ENCODE measurements around the gene EVA1A. TPM values are rescaled to one million over a fixed set of nuclear protein-coding genes. Genes with fewer than 3 reads are reported as not detected.

Gene EVA1A
- total RNA-seq, 1 donor from 2014 or later: 19.0 TPM

GRCh38 chr2:75605770-75606529, 45.2 kb upstream of the EVA1A start:
- Histone ChIP-seq H3K27me3 (ENCODE audit: insufficient read depth, low read length) (no peaks in the 10 kb centered on the region), H3K36me3 (ENCODE audit: insufficient read depth, low read length) (no peaks in the 10 kb centered on the region), H3K4me3 (ENCODE audit: insufficient read depth, low read depth, low read length) (peak overlapping the region; percentile 42), H3K9ac (ENCODE audit: low read length) (peak overlapping the region; percentile 85), H3K27ac (ENCODE audit: low read depth, low read length) (peak overlapping the region; percentile 98), H3K4me1 (ENCODE audit: insufficient read depth, low read length) (peaks cover 61% of the 10 kb centered on the region), H2AFZ (ENCODE audit: low read depth, low read length) (no peak overlapping the region), H3K9me3 (ENCODE audit: insufficient read depth, low read depth, low read length) (no peaks in the 10 kb centered on the region), H4K20me1 (ENCODE audit: insufficient read depth, low read length) (no peaks in the 10 kb centered on the region), H3K79me2 (ENCODE audit: insufficient read depth, low read length) (no peaks in the 10 kb centered on the region), H3K4me2 (ENCODE audit: low read length) (peak overlapping the region; percentile 73)
- Mint-ChIP-seq H3K36me3 (ENCODE audit: low read depth, unreplicated experiment) (peaks cover 2% of the 10 kb centered on the region), H3K27me3 (ENCODE audit: low read depth, unreplicated experiment) (peaks cover 3% of the 10 kb centered on the region), H3K4me3 (ENCODE audit: unreplicated experiment) (peak overlapping the region; percentile 21), H3K9me3 (ENCODE audit: unreplicated experiment) (no peaks in the 10 kb centered on the region), H3K4me1 (ENCODE audit: low read depth, unreplicated experiment) (peaks cover 52% of the 10 kb centered on the region), H3K27ac (ENCODE audit: unreplicated experiment) (peak overlapping the region; percentile 43)
- peak; percentile 99 for FAIRE-seq
- TF ChIP-seq EZH2 (IDR thresholded peaks at IDR 0.05; ENCODE audit: insufficient read depth, low read length): no peak
- TF ChIP-seq, protein P1, sequence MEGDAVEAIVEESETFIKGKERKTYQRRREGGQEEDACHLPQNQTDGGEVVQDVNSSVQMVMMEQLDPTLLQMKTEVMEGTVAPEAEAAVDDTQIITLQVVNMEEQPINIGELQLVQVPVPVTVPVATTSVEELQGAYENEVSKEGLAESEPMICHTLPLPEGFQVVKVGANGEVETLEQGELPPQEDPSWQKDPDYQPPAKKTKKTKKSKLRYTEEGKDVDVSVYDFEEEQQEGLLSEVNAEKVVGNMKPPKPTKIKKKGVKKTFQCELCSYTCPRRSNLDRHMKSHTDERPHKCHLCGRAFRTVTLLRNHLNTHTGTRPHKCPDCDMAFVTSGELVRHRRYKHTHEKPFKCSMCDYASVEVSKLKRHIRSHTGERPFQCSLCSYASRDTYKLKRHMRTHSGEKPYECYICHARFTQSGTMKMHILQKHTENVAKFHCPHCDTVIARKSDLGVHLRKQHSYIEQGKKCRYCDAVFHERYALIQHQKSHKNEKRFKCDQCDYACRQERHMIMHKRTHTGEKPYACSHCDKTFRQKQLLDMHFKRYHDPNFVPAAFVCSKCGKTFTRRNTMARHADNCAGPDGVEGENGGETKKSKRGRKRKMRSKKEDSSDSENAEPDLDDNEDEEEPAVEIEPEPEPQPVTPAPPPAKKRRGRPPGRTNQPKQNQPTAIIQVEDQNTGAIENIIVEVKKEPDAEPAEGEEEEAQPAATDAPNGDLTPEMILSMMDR (IDR thresholded peaks at IDR 0.05; ENCODE audit: insufficient read depth, low read depth, low read length): peak; percentile 49
- DNase-seq (ENCODE audit: low read depth): peak; percentile 99

DNA sequence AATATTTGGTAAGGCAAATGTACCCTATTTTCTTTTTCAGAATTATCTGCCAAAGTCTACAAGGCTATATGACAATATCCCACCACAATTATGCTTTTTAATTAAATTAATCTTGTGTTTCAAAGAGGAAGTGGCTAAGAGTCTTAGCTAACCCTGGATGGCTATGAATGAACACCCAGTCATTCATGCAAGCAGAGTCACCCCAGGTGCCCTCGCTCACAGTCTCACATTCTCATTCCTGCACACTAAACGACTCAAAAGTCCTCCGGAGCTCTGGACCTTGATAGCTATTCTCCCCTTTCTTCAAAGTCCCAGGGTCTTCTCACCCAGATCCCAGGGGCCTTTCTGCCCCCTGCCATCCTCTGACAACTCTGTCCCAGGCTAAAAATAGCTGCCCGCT, 43.7 kb upstream of the EVA1A start:
- H3K27ac ChIP-seq (ENCODE audit: low read depth, low read length): peak overlapping the region; percentile 98
- Mint-ChIP-seq H3K4me1 (ENCODE audit: low read depth, unreplicated experiment) (peaks cover 57% of the 10 kb centered on the region), H3K27ac (ENCODE audit: unreplicated experiment) (no peak overlapping the region), H3K27me3 (ENCODE audit: low read depth, unreplicated experiment) (peaks cover 3% of the 10 kb centered on the region), H3K9me3 (ENCODE audit: unreplicated experiment) (no peaks in the 10 kb centered on the region), H3K4me3 (ENCODE audit: unreplicated experiment) (no peak overlapping the region), H3K36me3 (ENCODE audit: low read depth, unreplicated experiment) (peaks cover 2% of the 10 kb centered on the region)
- no peaks in the 10 kb centered on the region for H3K36me3 ChIP-seq (ENCODE audit: insufficient read depth, low read length)
- H2AFZ ChIP-seq (ENCODE audit: low read depth, low read length): no peak overlapping the region
- peaks cover 69% of the 10 kb centered on the region for H3K4me1 ChIP-seq (ENCODE audit: insufficient read depth, low read length)
- peak overlapping the region; percentile 73 for H3K4me2 ChIP-seq (ENCODE audit: low read length)
- no peaks in the 10 kb centered on the region for H3K9me3 ChIP-seq (ENCODE audit: insufficient read depth, low read depth, low read length)
- peak; percentile 48 for DNase-seq (ENCODE audit: low read depth)
- peak overlapping the region; percentile 9 for H3K9ac ChIP-seq (ENCODE audit: low read length)
- no peak overlapping the region for H3K4me3 ChIP-seq (ENCODE audit: insufficient read depth, low read depth, low read length)
- no peaks in the 10 kb centered on the region for H3K27me3 ChIP-seq (ENCODE audit: insufficient read depth, low read length)
- peak; percentile 67 for FAIRE-seq
- H4K20me1 ChIP-seq (ENCODE audit: insufficient read depth, low read length): no peaks in the 10 kb centered on the region
- H3K79me2 ChIP-seq (ENCODE audit: insufficient read depth, low read length): no peaks in the 10 kb centered on the region
- TF ChIP-seq EZH2 (IDR thresholded peaks at IDR 0.05; ENCODE audit: insufficient read depth, low read length): no peak
- TF ChIP-seq, protein P1 (IDR thresholded peaks at IDR 0.05; ENCODE audit: insufficient read depth, low read depth, low read length): no peak

GRCh38 chr2:75603477-75603876, 42.7 kb upstream of the EVA1A start:
- H3K27ac ChIP-seq (ENCODE audit: low read depth, low read length): peak overlapping the region; percentile 59
- TF ChIP-seq, protein P1 (IDR thresholded peaks at IDR 0.05; ENCODE audit: insufficient read depth, low read depth, low read length): no peak
- TF ChIP-seq EZH2 (IDR thresholded peaks at IDR 0.05; ENCODE audit: insufficient read depth, low read length): no peak
- H3K4me1 Mint-ChIP-seq (ENCODE audit: low read depth, unreplicated experiment): peaks cover 54% of the 10 kb centered on the region
- DNase-seq (ENCODE audit: low read depth): no peak
- H3K9me3 Mint-ChIP-seq (ENCODE audit: unreplicated experiment): no peaks in the 10 kb centered on the region
- H3K4me2 ChIP-seq (ENCODE audit: low read length): no peak overlapping the region
- no peak overlapping the region for H3K4me3 Mint-ChIP-seq (ENCODE audit: unreplicated experiment)
- H3K9me3 ChIP-seq (ENCODE audit: insufficient read depth, low read depth, low read length): no peaks in the 10 kb centered on the region
- H3K9ac ChIP-seq (ENCODE audit: low read length): no peak overlapping the region
- no peaks in the 10 kb centered on the region for H3K36me3 ChIP-seq (ENCODE audit: insufficient read depth, low read length)
- H3K27ac Mint-ChIP-seq (ENCODE audit: unreplicated experiment): no peak overlapping the region
- H3K27me3 Mint-ChIP-seq (ENCODE audit: low read depth, unreplicated experiment): no peaks in the 10 kb centered on the region
- H2AFZ ChIP-seq (ENCODE audit: low read depth, low read length): no peak overlapping the region
- no peaks in the 10 kb centered on the region for H3K27me3 ChIP-seq (ENCODE audit: insufficient read depth, low read length)
- peaks cover 64% of the 10 kb centered on the region for H3K4me1 ChIP-seq (ENCODE audit: insufficient read depth, low read length)
- no peak overlapping the region for H3K4me3 ChIP-seq (ENCODE audit: insufficient read depth, low read depth, low read length)
- FAIRE-seq: no peak
- H4K20me1 ChIP-seq (ENCODE audit: insufficient read depth, low read length): no peaks in the 10 kb centered on the region
- no peaks in the 10 kb centered on the region for H3K79me2 ChIP-seq (ENCODE audit: insufficient read depth, low read length)
- H3K36me3 Mint-ChIP-seq (ENCODE audit: low read depth, unreplicated experiment): peaks cover 2% of the 10 kb centered on the region
